Midbrain (tissue), 1 donor: ENCODE measurements around the gene IP6K2.

ENCODE experiments used
- DNase-seq: peaks from one replicate; lab custom pipeline; 2025; lab: John Stamatoyannopoulos, UW

Gene IP6K2

GRCh38 chr3:48664929-48665328, 52.1 kb downstream of the IP6K2 start:
- DNase-seq: no peak

- DNase-seq: no peak
Observed at GRCh38 chr3:48664313-48664644, 52.7 kb downstream of the IP6K2 start.

- DNase-seq: peak; percentile 95
Observed at GRCh38 chr3:48663489-48664312, 53.3 kb downstream of the IP6K2 start.

- peak; percentile 84 for DNase-seq
Observed at GRCh38 chr3:48662753-48663488, 54.1 kb downstream of the IP6K2 start, which contains the start of gene CELSR3. CELSR3 (minus strand) TSS chr3:48662886; CDS start chr3:48662634, 252 bp downstream.

GRCh38 chr3:48662145-48662752, 54.8 kb downstream of the IP6K2 start:
- no peak for DNase-seq

GRCh38 chr3:48661501-48662144, 55.4 kb downstream of the IP6K2 start:
- peak; percentile 49 for DNase-seq

- DNase-seq: no peak
Observed at GRCh38 chr3:48660800-48661400, 56.1 kb downstream of the IP6K2 start.

- DNase-seq: no peak
Observed at GRCh38 chr3:48656841-48657281, 60.2 kb downstream of the IP6K2 start.

GRCh38 chr3:48656061-48656840, 60.8 kb downstream of the IP6K2 start:
- peak; percentile 17 for DNase-seq

- DNase-seq: no peak
Observed at GRCh38 chr3:48655606-48656005, 61.4 kb downstream of the IP6K2 start.

- no peak for DNase-seq
Observed at GRCh38 chr3:48655063-48655462, 62.0 kb downstream of the IP6K2 start.

- no peak for DNase-seq
Observed at GRCh38 chr3:48652923-48653715, 63.9 kb downstream of the IP6K2 start.

GRCh38 chr3:48651771-48652170, 65.2 kb downstream of the IP6K2 start:
- no peak for DNase-seq

GRCh38 chr3:48650723-48651122, 66.3 kb downstream of the IP6K2 start:
- no peak for DNase-seq

- DNase-seq: no peak
Observed at GRCh38 chr3:48648188-48648850, 68.7 kb downstream of the IP6K2 start.

GRCh38 chr3:48647714-48648113, 69.3 kb downstream of the IP6K2 start:
- DNase-seq: no peak

GRCh38 chr3:48644898-48645760, 71.9 kb downstream of the IP6K2 start:
- no peak for DNase-seq

- DNase-seq: no peak
Observed at GRCh38 chr3:48642605-48643004, 74.4 kb downstream of the IP6K2 start.

GRCh38 chr3:48641396-48641795, 75.6 kb downstream of the IP6K2 start:
- DNase-seq: no peak
